Stimulated activated CD8-positive, alpha-beta memory T cell treated with anti-CD3 and anti-CD28 coated beads, Interleukin-15, amount 100 ng/mL, for 1 hour (primary cell): Measurements from ENCODE around the gene DNTT.

Source experiments
- DNase-seq: peaks from one replicate; pipeline ENCODE4 v3.0.0-alpha.2; 2020; ENCODE audit warnings: low read depth

Gene DNTT

DNA sequence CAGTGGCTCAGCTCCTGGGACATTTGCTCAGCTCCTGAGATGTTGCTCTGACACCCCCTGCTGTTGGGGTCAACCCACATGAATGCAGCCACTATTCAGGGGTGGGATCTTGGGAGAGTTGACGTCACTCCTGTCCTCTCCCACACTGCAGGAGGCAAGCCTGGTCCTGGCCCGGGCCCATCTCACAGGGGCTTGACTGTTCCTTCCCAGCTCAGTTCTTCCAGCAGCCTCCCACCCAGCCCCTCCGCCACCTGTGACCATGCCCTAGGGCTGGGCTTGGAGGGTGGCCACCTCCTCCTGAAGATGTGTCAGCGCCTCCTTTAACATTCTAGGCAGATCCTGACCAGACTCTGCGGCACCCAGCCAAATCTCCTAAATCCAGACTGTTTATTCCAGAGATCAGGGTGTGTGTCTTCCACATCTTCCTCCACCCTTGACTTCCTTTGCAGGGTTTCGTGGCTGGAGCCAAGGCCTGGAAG, 73.6 kb downstream of the DNTT start:
- no peak for DNase-seq

GRCh38 chr10:96378741-96379140, 74.5 kb downstream of the DNTT start:
- no peak for DNase-seq

- DNase-seq, result no peak
Measured at GRCh38 chr10:96379758-96380157, 75.5 kb downstream of the DNTT start.

DNA sequence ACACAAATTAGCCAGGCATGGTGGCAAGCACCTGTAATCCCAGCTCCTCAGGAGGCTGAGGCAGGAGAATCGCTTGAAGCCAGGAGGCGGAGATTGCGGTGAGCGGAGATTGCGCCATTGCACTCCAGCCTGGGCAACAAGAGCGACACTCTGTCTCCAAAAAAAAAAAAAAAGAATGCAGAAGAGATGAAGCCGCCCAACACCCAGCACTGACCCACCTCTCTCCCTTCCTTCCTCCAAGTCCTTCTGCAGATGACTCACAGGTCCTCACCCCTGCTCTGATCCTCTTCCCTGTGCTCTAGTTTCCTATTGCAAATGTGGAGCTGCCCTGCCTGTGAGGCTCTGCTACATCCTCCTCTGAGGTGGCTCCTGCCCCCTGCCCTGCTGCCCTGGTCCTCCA, 76.6 kb downstream of the DNTT start:
- DNase-seq, result no peak

DNA sequence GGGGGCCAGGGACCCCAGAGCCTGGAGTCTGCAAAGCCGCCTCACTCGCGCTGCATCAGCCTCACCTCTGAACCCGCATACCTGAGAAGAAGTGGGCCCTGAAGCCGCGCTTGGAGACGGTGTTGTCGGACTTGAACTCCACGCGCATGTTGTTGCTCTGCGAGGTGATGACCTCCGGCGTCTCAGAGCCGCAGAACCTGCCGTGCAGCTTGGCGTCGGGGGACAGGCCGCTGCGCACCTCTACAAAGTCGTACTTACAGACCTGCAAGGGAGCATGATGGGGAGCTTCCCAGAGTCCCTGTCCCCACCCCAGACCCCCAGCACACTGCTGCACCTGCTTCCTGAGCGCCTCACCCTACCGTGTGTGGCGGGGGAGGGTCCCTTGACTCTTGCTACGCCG, 80.3 kb downstream of the DNTT start:
- DNase-seq, result no peak

DNA sequence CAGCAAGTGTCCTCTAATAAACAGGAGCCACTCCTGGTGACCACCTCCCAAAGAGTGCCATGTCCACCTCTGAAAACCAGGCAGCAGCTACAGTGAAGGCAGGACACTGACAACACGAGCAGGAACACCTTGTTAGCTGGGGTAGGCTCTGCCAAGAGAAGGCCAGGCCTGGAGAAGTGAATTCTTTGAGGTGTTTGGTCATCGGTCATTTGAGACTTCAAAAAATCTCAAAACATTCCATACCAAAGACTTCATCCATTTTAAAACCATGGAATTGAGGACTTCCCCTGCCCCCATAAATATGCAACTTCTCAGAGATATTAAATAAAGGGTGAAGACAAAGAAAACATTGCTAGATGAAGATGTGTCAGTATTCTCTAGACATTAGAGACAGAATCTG, 82.9 kb downstream of the DNTT start:
- DNase-seq, result no peak

DNA sequence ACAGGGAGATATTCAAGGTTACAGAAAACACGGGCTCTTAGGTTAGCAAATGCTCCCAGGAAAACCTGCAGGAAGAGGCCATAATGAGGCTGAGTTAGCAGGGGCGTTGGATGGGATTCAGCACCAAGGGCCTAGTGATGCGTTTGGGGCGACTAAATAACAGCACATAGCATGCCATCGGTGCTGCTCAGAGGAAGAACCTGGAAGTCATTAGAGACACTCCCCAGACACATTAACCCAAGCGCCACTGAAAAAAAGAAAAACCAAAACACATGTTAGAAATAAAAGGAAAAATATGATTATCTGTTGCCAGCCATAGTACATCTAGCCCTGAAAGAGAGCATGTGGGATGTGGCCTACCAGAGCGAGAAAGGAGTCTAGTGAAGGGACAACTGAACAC, 83.4 kb downstream of the DNTT start:
- DNase-seq, result no peak
